IMR-90 (cell line): ENCODE measurements around the gene PYGB. TPM values are rescaled to one million over a fixed set of nuclear protein-coding genes. Genes with fewer than 3 reads are reported as not detected.
"Not testable (repeated sequence)": the region's sequence is repeated elsewhere in the genome, so short reads cannot be mapped to it uniquely, and the experiment has no call there.

Source experiments
- ATAC-seq: fragments of 200-7000 bp; cut with Tn5 transposase; 2 replicates; pipeline ENCODE4 v1.9.1; 2020; ENCODE audit warnings: low read depth, mild to moderate bottlenecking, moderate library complexity
- BruUV-seq: library from RNA; stranded (reverse); fragments of 400-500 nt; replicated peaks from 2 replicates; lab custom pipeline; 2021; lab: Mats Ljungman, UMichigan
- CTCF ChIA-PET: fragments of 300-600 bp; formaldehyde crosslinking; extraction: SDS; loops from one replicate; lab custom pipeline; 2021; ENCODE audit warnings: antibody characterized with exemption; lab: Yijun Ruan, JAX
- POLR2A ChIA-PET: fragments of 300-600 bp; sonication (Branson Sonifier 250); formaldehyde crosslinking; loops from one replicate; lab custom pipeline; 2022; ENCODE audit warnings: antibody characterized with exemption; ENCODE audit not compliant: unreplicated experiment; lab: Charles Lee
- DNase-seq: peaks from one replicate; pipeline ENCODE4 v3.0.0; 2013
- H2AFZ ChIP-seq: replicated peaks from 2 replicates; pipeline ENCODE3; 2013; ENCODE audit warnings: low read length, mild to moderate bottlenecking; ENCODE audit not compliant: poor library complexity
- H2AK5ac ChIP-seq: 2 replicates; pipeline ENCODE4 v1.6.1; 2013; ENCODE audit warnings: low read depth, low read length, inconsistent platforms
- H2AK9ac ChIP-seq: replicated peaks from 2 replicates; pipeline ENCODE3; 2013; ENCODE audit warnings: mild to moderate bottlenecking, low read depth, low read length, moderate library complexity; ENCODE audit not compliant: poor library complexity
- H2BK120ac ChIP-seq: 2 replicates; pipeline ENCODE4 v1.6.1; 2013; ENCODE audit warnings: low read depth, low read length, inconsistent platforms
- H2BK15ac ChIP-seq: 3 replicates; pipeline ENCODE4 v1.6.1; 2013; ENCODE audit warnings: low read depth, low read length, inconsistent platforms
- H2BK20ac ChIP-seq: 2 replicates; pipeline ENCODE4 v1.6.1; 2013; ENCODE audit warnings: low read depth, mild to moderate bottlenecking, inconsistent platforms, low read length, moderate library complexity
- H2BK5ac ChIP-seq: 2 replicates; pipeline ENCODE4 v1.6.1; 2013; ENCODE audit warnings: mild to moderate bottlenecking, low read depth, low read length, inconsistent platforms; ENCODE audit not compliant: poor library complexity, severe bottlenecking
- H3K14ac ChIP-seq: replicated peaks from 2 replicates; pipeline ENCODE4 v1.6.1; 2013; ENCODE audit warnings: low read depth, low read length, inconsistent platforms
- H3K18ac ChIP-seq: 2 replicates; pipeline ENCODE4 v1.6.1; 2013; ENCODE audit warnings: low read depth, low read length, control low read depth
- H3K23ac ChIP-seq: 2 replicates; pipeline ENCODE4 v1.6.1; 2013; ENCODE audit warnings: low read depth, low read length, inconsistent platforms
- H3K27ac ChIP-seq: 2 replicates; pipeline ENCODE4 v1.5.1; 2013; ENCODE audit warnings: mild to moderate bottlenecking, control low read depth, low read length; ENCODE audit not compliant: insufficient read depth
- H3K27me3 ChIP-seq: 2 replicates; pipeline ENCODE4 v1.6.1; 2013; ENCODE audit warnings: low read length; ENCODE audit not compliant: control insufficient read depth, insufficient read depth
- H3K36me3 ChIP-seq: 2 replicates; pipeline ENCODE4 v1.6.1; 2013; ENCODE audit warnings: low read length, mixed read lengths; ENCODE audit not compliant: control insufficient read depth, insufficient read depth
- H3K4ac ChIP-seq: 2 replicates; pipeline ENCODE4 v1.6.1; 2013; ENCODE audit warnings: low read depth, low read length, inconsistent platforms
- H3K4me1 ChIP-seq: 2 replicates; pipeline ENCODE4 v1.6.1; 2013; ENCODE audit warnings: low read length, mixed read lengths; ENCODE audit not compliant: control insufficient read depth, insufficient read depth
- H3K4me2 ChIP-seq: 2 replicates; pipeline ENCODE4 v1.6.1; 2013; ENCODE audit warnings: low read depth, mild to moderate bottlenecking, control low read depth, low read length, moderate library complexity
- H3K4me3 ChIP-seq: 2 replicates; pipeline ENCODE4 v1.5.1; 2013; ENCODE audit warnings: low read depth, mild to moderate bottlenecking, control low read depth, low read length, moderate library complexity; ENCODE audit not compliant: insufficient read depth
- H3K56ac ChIP-seq: 2 replicates; pipeline ENCODE4 v1.6.1; 2013; ENCODE audit warnings: low read length, inconsistent platforms; ENCODE audit not compliant: insufficient read depth; ENCODE audit errors: extremely low read depth
- H3K79me1 ChIP-seq, 2 experiments: 2 replicates each; pipeline ENCODE4 v1.6.1; 2013; ENCODE audit warnings: low read length in 2 of 2, inconsistent platforms in 1 of 2, low read depth in 1 of 2
- H3K9ac ChIP-seq: 2 replicates; pipeline ENCODE4 v1.6.1; 2013; ENCODE audit warnings: low read depth, low read length, control low read depth
- H3K9me1 ChIP-seq: 2 replicates; pipeline ENCODE4 v1.6.1; 2013; ENCODE audit warnings: low read length, inconsistent platforms; ENCODE audit not compliant: insufficient read depth
- H3K9me3 ChIP-seq: 2 replicates; pipeline ENCODE4 v1.6.1; 2013; ENCODE audit warnings: low read length; ENCODE audit not compliant: control insufficient read depth, insufficient read depth
- H4K20me1 ChIP-seq: 2 replicates; pipeline ENCODE4 v1.6.1; 2013; ENCODE audit warnings: low read length, inconsistent platforms; ENCODE audit not compliant: insufficient read depth
- H4K5ac ChIP-seq: 2 replicates; pipeline ENCODE4 v1.6.1; 2013; ENCODE audit warnings: mild to moderate bottlenecking, low read depth, low read length, control low read depth
- H4K8ac ChIP-seq, 2 experiments: 2 replicates each; pipeline ENCODE4 v1.6.1; 2013; ENCODE audit warnings: low read depth in 2 of 2, low read length in 2 of 2, control low read depth in 1 of 2, inconsistent platforms in 1 of 2
- H4K91ac ChIP-seq: 2 replicates; pipeline ENCODE4 v1.6.1; 2013; ENCODE audit warnings: low read depth, low read length, inconsistent platforms; ENCODE audit not compliant: insufficient read depth
- WGBS, 2 experiments: methylation state at CpG; one replicate each; pipeline versions ENCODE4 v1.1.5 to v1.1.7; 2013; ENCODE audit warnings: missing lambda C conversion rate in 2 of 2; ENCODE audit not compliant: insufficient read length in 1 of 2; ENCODE audit errors: extremely low coverage in 2 of 2; 5-methylcytosine and 5-hydroxymethylcytosine counted together
- dilution Hi-C: fragments of 300-500 bp; cut with HindIII; formaldehyde crosslinking; loops from one replicate; pipeline ENCODE4 v1.14.3; 2018; ENCODE audit warnings: low sequenced_read_pairs; ENCODE audit not compliant: unreplicated experiment
- in situ Hi-C: fragments of 300-500 bp; cut with MboI; formaldehyde crosslinking; loops from 3 replicates; pipeline ENCODE4 v1.14.3; 2019; ENCODE audit warnings: low sequenced_read_pairs, inconsistent platforms, mixed read lengths
- intact Hi-C: fragments of 100-400 bp; cut with micrococcal nuclease; formaldehyde crosslinking; loops from 2 replicates; pipeline ENCODE4 v1.10.0; 2022
- polyA plus RNA-seq, 3 experiments: library from polyadenylated mRNA; depleted of rRNA; stranded (reverse); fragments of >200 nt; gene quantifications; 2 replicates each; pipeline ENCODE4 v1.2.3, GENCODE V29; 2012; ENCODE audit warnings: low replicate concordance in 1 of 3
- total RNA-seq: library from RNA; depleted of rRNA; stranded (reverse); fragments of >200 nt; gene quantifications from 2 replicates; pipeline ENCODE4 v1.2.3, GENCODE V29; 2012

PYGB gene
- total and polyA plus RNA-seq, 2 of the 4 experiments (the other 2 are of a cell fraction), result 72.4 to 83.1 TPM

DNA sequence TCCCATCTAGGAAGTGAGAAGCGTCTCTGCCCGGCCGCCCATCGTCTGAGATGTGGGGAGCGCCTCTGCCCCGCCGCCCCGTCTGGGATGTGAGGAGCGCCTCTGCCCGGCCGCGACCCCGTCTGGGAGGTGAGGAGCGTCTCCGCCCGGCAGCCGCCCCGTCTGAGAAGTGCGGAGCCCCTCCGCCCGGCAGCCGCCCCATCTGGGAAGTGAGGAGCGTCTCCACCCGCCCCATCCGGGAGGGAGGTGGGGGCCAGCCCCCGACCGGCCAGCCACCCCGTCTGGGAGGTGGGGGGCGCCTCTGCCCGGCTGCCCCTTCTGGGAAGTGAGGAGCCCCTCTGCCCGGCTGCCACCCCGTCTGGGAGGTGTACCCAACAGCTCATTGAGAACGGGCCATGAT is 64.8 kb downstream of the PYGB start:
- H2AFZ ChIP-seq, H2AK5ac ChIP-seq, H3K18ac ChIP-seq, CTCF ChIA-PET, dilution Hi-C loops, H3K4ac ChIP-seq, H3K27me3 ChIP-seq, intact Hi-C loops, H2AK9ac ChIP-seq, BruUV-seq, H3K4me3 ChIP-seq, H3K56ac ChIP-seq, H2BK120ac ChIP-seq, H3K23ac ChIP-seq, H2BK5ac ChIP-seq, ATAC-seq, H3K9ac ChIP-seq, H3K27ac ChIP-seq, H2BK20ac ChIP-seq, DNase-seq, H3K9me3 ChIP-seq, H3K36me3 ChIP-seq, H4K5ac ChIP-seq, POLR2A ChIA-PET, H2BK15ac ChIP-seq, H4K20me1 ChIP-seq, H3K14ac ChIP-seq, H4K91ac ChIP-seq, H3K4me2 ChIP-seq, H4K8ac ChIP-seq: not testable (repeated sequence)
- Histone ChIP-seq H3K9me1 (peaks cover 32% of the 10 kb centered on the region), H3K79me1 (peaks cover 14 to 62% of the 10 kb centered on the region in 2 experiments), H3K4me1 (peaks cover 34% of the 10 kb centered on the region)
- WGBS, 2 experiments, result no CpG with 5 or more reads among the region's 33 CpGs
- in situ Hi-C loops, result loop anchor here (25.0 kb wide), 2 partner anchors 225 to 375 kb away; partner anchors contain the start of gene ZNF337
